HCT116 (cell line): ENCODE data around the gene GLMP. TPM values are rescaled to one million over a fixed set of nuclear protein-coding genes. Genes with fewer than 3 reads are reported as not detected.

Source experiments
- ATAC-seq: fragments of 200-7000 bp; cut with Tn5 transposase; 2 replicates; pipeline ENCODE4 v1.9.1; 2020; ENCODE audit warnings: mild to moderate bottlenecking, moderate library complexity
- BruUV-seq: library from RNA; stranded (reverse); fragments of 400-500 nt; replicated peaks from 2 replicates; lab custom pipeline; 2021; lab: Mats Ljungman, UMichigan
- CTCF ChIA-PET: fragments of 300-600 bp; sonication (Branson Sonifier 250); formaldehyde crosslinking; loops from one replicate; lab custom pipeline; 2021; ENCODE audit warnings: antibody characterized with exemption; lab: Charles Lee
- POLR2A ChIA-PET: fragments of 300-600, 350-600 bp; sonication (Branson Sonifier 250); formaldehyde crosslinking; loops from one replicate; lab custom pipeline; 2021; ENCODE audit warnings: antibody characterized with exemption; lab: Charles Lee
- RAD21 ChIA-PET, 2 experiments: fragments of 300-600 bp; sonication (Branson Sonifier 250); formaldehyde crosslinking; loops; one replicate each; lab custom pipeline; 2023; ENCODE audit warnings: low total read pairs in 2 of 2; ENCODE audit not compliant: uncharacterized antibody in 2 of 2, unreplicated experiment in 2 of 2, low non-redundant PET in 1 of 2; lab: Charles Lee
- DNase-seq: peaks from one replicate; pipeline ENCODE4 v3.0.0-alpha.2; 2010; ENCODE audit warnings: low read depth, low spot score
- H2AFZ ChIP-seq: fragments of 200-600 bp; shearing (Covaris generic), sonication (generic); 2 replicates; pipeline ENCODE4 v1.6.1; 2017; ENCODE audit warnings: low read depth, mixed run types, mixed read lengths, antibody characterized with exemption, low read length; ENCODE audit not compliant: poor library complexity, severe bottlenecking
- H3K27ac ChIP-seq: 2 replicates; pipeline ENCODE4 v1.5.1; 2012; ENCODE audit warnings: low read depth, low read length
- H3K27me3 ChIP-seq: fragments of 200-600 bp; sonication (generic); 2 replicates; pipeline ENCODE4 v1.6.1; 2016; ENCODE audit warnings: mixed run types, low read length, mixed read lengths; ENCODE audit not compliant: insufficient read depth
- H3K36me3 ChIP-seq, 2 experiments: fragments of 200-500 bp in 1 of 2; fragments of 200-600 bp in 1 of 2; sonication (Bioruptor generic) in 1 of 2; sonication (generic) in 1 of 2; 2 replicates each; pipeline versions ENCODE4 v1.5.1 to v1.6.1; 2014 to 2016; ENCODE audit warnings: low read length in 2 of 2, inconsistent platforms in 1 of 2, mixed read lengths in 1 of 2, mixed run types in 1 of 2; ENCODE audit not compliant: insufficient read depth in 2 of 2, control insufficient read depth in 1 of 2
- H3K4me1 ChIP-seq, 2 experiments: fragments of 200-600 bp in 1 of 2; sonication (generic) in 1 of 2; 2 replicates each; pipeline versions ENCODE4 v1.5.1 to v1.6.1; 2012 to 2017; ENCODE audit warnings: low read length in 2 of 2, inconsistent platforms in 1 of 2, mild to moderate bottlenecking in 1 of 2, mixed read lengths in 1 of 2, mixed run types in 1 of 2, moderate library complexity in 1 of 2; ENCODE audit not compliant: insufficient read depth in 2 of 2, control insufficient read depth in 1 of 2
- H3K4me2 ChIP-seq: fragments of 200-600 bp; sonication (generic); 2 replicates; pipeline ENCODE4 v1.6.1; 2017; ENCODE audit warnings: mixed run types, low read length, mixed read lengths
- H3K4me3 ChIP-seq, 2 experiments: fragments of 200-600 bp in 1 of 2; sonication (generic) in 1 of 2; replicated peaks in 1 of 2; 2 replicates each; pipeline ENCODE4 v1.5.1; 2011 to 2016; ENCODE audit warnings: low read length in 2 of 2, control low read depth in 1 of 2, low read depth in 1 of 2, mild to moderate bottlenecking in 1 of 2, mixed read lengths in 1 of 2, mixed run types in 1 of 2
- H3K79me2 ChIP-seq: fragments of 200-600 bp; sonication (generic); 2 replicates; pipeline ENCODE4 v1.6.1; 2017; ENCODE audit warnings: mild to moderate bottlenecking, mixed run types, low read length, moderate library complexity, mixed read lengths; ENCODE audit not compliant: insufficient read depth
- H3K9ac ChIP-seq: fragments of 200-600 bp; sonication (generic); 2 replicates; pipeline ENCODE4 v1.6.1; 2016; ENCODE audit warnings: low read length, mixed read lengths
- H3K9me2 ChIP-seq: fragments of 200-600 bp; sonication (generic), shearing (Covaris generic); 2 replicates; pipeline ENCODE4 v1.6.1; 2017; ENCODE audit warnings: mixed run types, mild to moderate bottlenecking, moderate library complexity; ENCODE audit not compliant: insufficient read depth
- H3K9me3 ChIP-seq, 2 experiments: fragments of 200-500 bp in 1 of 2; fragments of 200-600 bp in 1 of 2; sonication (Bioruptor generic) in 1 of 2; sonication (generic) in 1 of 2; 2 replicates each; pipeline ENCODE4 v1.6.1; 2014 to 2017; ENCODE audit warnings: low read length in 2 of 2, mixed read lengths in 2 of 2, inconsistent platforms in 1 of 2, low read depth in 1 of 2, mild to moderate bottlenecking in 1 of 2, mixed run types in 1 of 2, moderate library complexity in 1 of 2; ENCODE audit not compliant: control insufficient read depth in 1 of 2, insufficient read depth in 1 of 2
- H4K20me1 ChIP-seq: fragments of 200-600 bp; sonication (generic), shearing (Covaris generic); 2 replicates; pipeline ENCODE4 v1.6.1; 2017; ENCODE audit warnings: mixed run types, mild to moderate bottlenecking, moderate library complexity; ENCODE audit not compliant: insufficient read depth
- CBX3 ChIP-seq: IDR thresholded peaks from 2 replicates; pipeline ENCODE4 v1.6.1; 2012; ENCODE audit warnings: low read depth
- CEBPB ChIP-seq: IDR thresholded peaks from 2 replicates; pipeline ENCODE4 v1.6.1; 2012; ENCODE audit warnings: low read depth
- EGR1 ChIP-seq: IDR thresholded peaks from 2 replicates; pipeline ENCODE4 v1.6.1; 2012; ENCODE audit warnings: low read depth
- ELF1 ChIP-seq: IDR thresholded peaks from 2 replicates; pipeline ENCODE4 v1.6.1; 2012; ENCODE audit warnings: low read depth, borderline replicate concordance
- FOSL1 ChIP-seq: IDR thresholded peaks from 2 replicates; pipeline ENCODE4 v1.6.1; 2012; ENCODE audit warnings: low read depth
- MAX ChIP-seq: IDR thresholded peaks from 2 replicates; pipeline ENCODE4 v1.6.1; 2012
- POLR2A ChIP-seq: IDR thresholded peaks from 2 replicates; pipeline ENCODE4 v1.7.0; 2011; ENCODE audit warnings: borderline replicate concordance; ENCODE audit not compliant: insufficient read depth, insufficient read length; ENCODE audit errors: extremely low read depth
- POLR2AphosphoS5 ChIP-seq: IDR thresholded peaks from 2 replicates; pipeline ENCODE4 v1.6.1; 2011; ENCODE audit warnings: mild to moderate bottlenecking, low read depth, low read length, moderate library complexity
- SIN3A ChIP-seq: IDR thresholded peaks from 2 replicates; pipeline ENCODE4 v1.6.1; 2012; ENCODE audit warnings: low read depth
- SP1 ChIP-seq: IDR thresholded peaks from 2 replicates; pipeline ENCODE4 v1.6.1; 2012; ENCODE audit warnings: low read depth
- ZFX ChIP-seq: fragments of 450-650 bp; IDR thresholded peaks from 2 replicates; pipeline ENCODE4 v1.6.1; 2017
- ZNF274 ChIP-seq: fragments of 200-500 bp; sonication (Bioruptor generic); IDR thresholded peaks from 2 replicates; pipeline ENCODE4 v1.6.1; 2014; ENCODE audit warnings: mild to moderate bottlenecking, low read depth, low read length, inconsistent platforms
- intact Hi-C: fragments of 100-400 bp; cut with micrococcal nuclease; formaldehyde crosslinking; loops from 2 replicates; pipeline ENCODE4 v1.10.0; 2022
- total RNA-seq: library from RNA; stranded (reverse); gene quantifications from one replicate; pipeline ENCODE4 v1.2.1, GENCODE V29; 2021; ENCODE audit not compliant: unreplicated experiment
- TF ChIP-seq, protein P1 (sequence below), 3 experiments: fragments of 200-600 bp in 1 of 3; sonication (generic) in 1 of 3; IDR thresholded peaks in 2 of 3; conservative IDR thresholded peaks in 1 of 3; 2 replicates each; pipeline ENCODE4 v1.5.1; 2012 to 2017; ENCODE audit warnings: low read depth in 2 of 3, low read length in 2 of 3, antibody characterized with exemption in 1 of 3, borderline replicate concordance in 1 of 3, control low read depth in 1 of 3, mild to moderate bottlenecking in 1 of 3, mixed read lengths in 1 of 3, mixed run types in 1 of 3, moderate library complexity in 1 of 3; ENCODE audit not compliant: insufficient read depth in 1 of 3

Gene GLMP
- total RNA-seq, 1 experiment from 2014 or later = 27.8 TPM

DNA sequence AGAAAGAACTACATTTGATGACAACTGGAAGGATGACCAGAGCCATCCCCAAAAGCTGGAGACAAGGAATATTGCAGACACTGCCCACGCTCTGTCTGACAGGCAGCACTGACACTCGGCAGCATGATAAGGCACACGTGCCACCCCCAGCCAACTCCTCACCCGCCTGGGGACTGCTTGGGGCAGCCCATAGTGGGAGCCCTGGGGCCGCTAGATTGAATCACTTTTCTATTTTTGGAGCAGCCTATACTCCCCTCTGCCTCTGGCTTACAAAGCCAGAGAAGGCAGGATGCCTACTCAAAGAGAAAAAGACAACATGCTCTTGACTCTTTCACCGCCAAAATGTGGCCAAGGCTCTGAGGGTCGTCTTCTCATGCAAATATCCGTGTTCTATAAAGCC, 14.2 kb downstream of the GLMP start:
- Histone ChIP-seq H3K4me2 (peak overlapping the region; percentile 91), H3K9me2 (no peaks in the 10 kb centered on the region), H3K9ac (peak overlapping the region; percentile 98), H3K27me3 (no peaks in the 10 kb centered on the region), H4K20me1 (peaks cover 10% of the 10 kb centered on the region; the same call in 1 of the 2 replicates), H3K27ac (peak overlapping the region; percentile 90), H2AFZ (no peak overlapping the region), H3K9me3 (no peaks in the 10 kb centered on the region), H3K79me2 (peaks cover 58% of the 10 kb centered on the region), H3K4me1 (peaks cover 25 to 27% of the 10 kb centered on the region in 2 experiments), H3K4me3 (peak overlapping the region; percentile 77 to 96), H3K36me3 (peaks cover 28 to 38% of the 10 kb centered on the region in 2 experiments)
- no TSS peak for BruUV-seq
- TF ChIP-seq POLR2A = no peak
- TF ChIP-seq, protein P1, sequence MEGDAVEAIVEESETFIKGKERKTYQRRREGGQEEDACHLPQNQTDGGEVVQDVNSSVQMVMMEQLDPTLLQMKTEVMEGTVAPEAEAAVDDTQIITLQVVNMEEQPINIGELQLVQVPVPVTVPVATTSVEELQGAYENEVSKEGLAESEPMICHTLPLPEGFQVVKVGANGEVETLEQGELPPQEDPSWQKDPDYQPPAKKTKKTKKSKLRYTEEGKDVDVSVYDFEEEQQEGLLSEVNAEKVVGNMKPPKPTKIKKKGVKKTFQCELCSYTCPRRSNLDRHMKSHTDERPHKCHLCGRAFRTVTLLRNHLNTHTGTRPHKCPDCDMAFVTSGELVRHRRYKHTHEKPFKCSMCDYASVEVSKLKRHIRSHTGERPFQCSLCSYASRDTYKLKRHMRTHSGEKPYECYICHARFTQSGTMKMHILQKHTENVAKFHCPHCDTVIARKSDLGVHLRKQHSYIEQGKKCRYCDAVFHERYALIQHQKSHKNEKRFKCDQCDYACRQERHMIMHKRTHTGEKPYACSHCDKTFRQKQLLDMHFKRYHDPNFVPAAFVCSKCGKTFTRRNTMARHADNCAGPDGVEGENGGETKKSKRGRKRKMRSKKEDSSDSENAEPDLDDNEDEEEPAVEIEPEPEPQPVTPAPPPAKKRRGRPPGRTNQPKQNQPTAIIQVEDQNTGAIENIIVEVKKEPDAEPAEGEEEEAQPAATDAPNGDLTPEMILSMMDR (IDR thresholded peaks at IDR 0.05 in 2 of 3, conservative IDR thresholded peaks at IDR 0.05 in 1 of 3; ENCODE audit: borderline replicate concordance in 1 of 3, insufficient read depth in 1 of 3, low read depth in 2 of 3, low read length in 2 of 3) = 0 out of 6 replicates have a peak, but pooled peaks of 1 of the 3 experiments have one; percentile 6
- TF ChIP-seq SIN3A = peak; percentile 41; the same call in 1 of the 2 replicates
- peak; percentile 26; the same call in 1 of the 2 replicates for TF ChIP-seq MAX
- no peak for ATAC-seq
- ChIA-PET POLR2A (interaction anchor here (1.2 kb wide), 1 partner anchor 80 kb away, joined by 3 read pairs; no protein-coding TSS in a partner anchor), CTCF (interaction anchor here (0.9 to 1.0 kb wide), 2 partner anchors 38 to 176 kb away, joined by 3 to 4 read pairs; no protein-coding TSS in a partner anchor), RAD21 (no interaction called here)
- no peak for DNase-seq
- intact Hi-C loops = no loop called here

GRCh38 chr1:156279837-156280236, 15.6 kb downstream of the GLMP start:
- no peaks in the 10 kb centered on the region for H3K27me3 ChIP-seq
- no peak for ATAC-seq
- H3K9ac ChIP-seq = no peak overlapping the region
- intact Hi-C loops = no loop called here
- no peak for DNase-seq
- no peak overlapping the region for H3K4me2 ChIP-seq
- H3K4me3 ChIP-seq = no peak overlapping the region
- H3K36me3 ChIP-seq = peaks cover 39 to 50% of the 10 kb centered on the region in 2 experiments
- TF ChIP-seq EGR1 = no peak
- no peak for TF ChIP-seq POLR2AphosphoS5
- TF ChIP-seq CEBPB = no peak
- TF ChIP-seq SP1 = no peak
- no peak for TF ChIP-seq ZFX
- TF ChIP-seq ZNF274 = no peak
- TF ChIP-seq SIN3A = no peak
- TF ChIP-seq CBX3 = no peak
- no peak for TF ChIP-seq FOSL1
- no peak for TF ChIP-seq ELF1
- CTCF ChIA-PET = interaction anchor here (0.7 kb wide), 1 partner anchor 40 kb away, joined by 3 read pairs; no protein-coding TSS in a partner anchor
- peaks cover 10% of the 10 kb centered on the region; the same call in 1 of the 2 replicates for H4K20me1 ChIP-seq
- H3K79me2 ChIP-seq = peaks cover 58% of the 10 kb centered on the region
- POLR2A ChIA-PET = no interaction called here
- H2AFZ ChIP-seq = no peak overlapping the region
- RAD21 ChIA-PET = no interaction called here
- H3K9me2 ChIP-seq = no peaks in the 10 kb centered on the region
- no TSS peak for BruUV-seq
- H3K9me3 ChIP-seq = no peaks in the 10 kb centered on the region
- no peak overlapping the region for H3K27ac ChIP-seq
- H3K4me1 ChIP-seq = peaks cover 25 to 27% of the 10 kb centered on the region in 2 experiments
